Measurements from ENCODE around the gene AIDA. TPM values are rescaled to one million over a fixed set of nuclear protein-coding genes. Genes with fewer than 3 reads are reported as not detected.
"Not testable (repeated sequence)": the region's sequence is repeated elsewhere in the genome, so short reads cannot be mapped to it uniquely, and the experiment has no call there.

The AIDA gene
- total RNA-seq, 2 donors from 2014 or later = 129 to 136 TPM

GRCh38 chr1:222691016-222691415, 21.3 kb downstream of the AIDA start:
- H3K9me3 Mint-ChIP-seq = no peaks in the 10 kb centered on the region
- no peak for DNase-seq
- 100% methylated on average over 1 of the region's 1 CpG for WGBS, 2 experiments (ENCODE audit: insufficient coverage in 1 of 2, insufficient read length in 1 of 2)
- no peaks in the 10 kb centered on the region for H3K27me3 Mint-ChIP-seq (ENCODE audit: insufficient read depth)
- Histone ChIP-seq H3K9me3 (ENCODE audit: control insufficient read depth, low read length) (no peaks in the 10 kb centered on the region), H3K9ac (ENCODE audit: extremely low read depth, low read length, poor library complexity, severe bottlenecking) (no peak overlapping the region), H3K27me3 (ENCODE audit: control insufficient read depth, insufficient read depth, low read length, poor library complexity, severe bottlenecking) (no peaks in the 10 kb centered on the region), H3K36me3 (ENCODE audit: control insufficient read depth, insufficient read depth, low read length) (peaks cover 52% of the 10 kb centered on the region), H3K27ac (ENCODE audit: low read depth, low read length) (no peak overlapping the region), H3K4me3 (ENCODE audit: low read length) (no peak overlapping the region), H3K4me1 (ENCODE audit: control insufficient read depth, insufficient read depth, low read length) (no peaks in the 10 kb centered on the region)
- H3K27ac Mint-ChIP-seq = no peak overlapping the region
- peaks cover 24% of the 10 kb centered on the region for H3K36me3 Mint-ChIP-seq (ENCODE audit: low read depth)
- H3K4me1 Mint-ChIP-seq = peaks cover 2% of the 10 kb centered on the region
- no peak overlapping the region for H3K4me3 Mint-ChIP-seq
- no peak for TF ChIP-seq CTCF (conservative IDR thresholded peaks at IDR 0.05)

GRCh38 chr1:222680080-222680479, 32.2 kb downstream of the AIDA start:
- TF ChIP-seq CTCF (conservative IDR thresholded peaks at IDR 0.05) = no peak
- Histone ChIP-seq H3K36me3 (ENCODE audit: control insufficient read depth, insufficient read depth, low read length) (peaks cover 77% of the 10 kb centered on the region), H3K27ac (ENCODE audit: low read depth, low read length) (no peak overlapping the region), H3K9ac (ENCODE audit: extremely low read depth, low read length, poor library complexity, severe bottlenecking) (no peak overlapping the region), H3K27me3 (ENCODE audit: control insufficient read depth, insufficient read depth, low read length, poor library complexity, severe bottlenecking) (no peaks in the 10 kb centered on the region), H3K4me1 (ENCODE audit: control insufficient read depth, insufficient read depth, low read length) (no peaks in the 10 kb centered on the region), H3K9me3 (ENCODE audit: control insufficient read depth, low read length) (no peaks in the 10 kb centered on the region), H3K4me3 (ENCODE audit: low read length) (no peak overlapping the region)
- H3K36me3 Mint-ChIP-seq (ENCODE audit: low read depth) = peaks cover 38% of the 10 kb centered on the region
- no peak for DNase-seq
- WGBS, 2 experiments (ENCODE audit: insufficient coverage in 1 of 2, insufficient read length in 1 of 2) = 100% methylated on average over 1 of the region's 1 CpG
- H3K4me1 Mint-ChIP-seq = no peaks in the 10 kb centered on the region
- no peak overlapping the region for H3K27ac Mint-ChIP-seq
- H3K9me3 Mint-ChIP-seq = no peaks in the 10 kb centered on the region
- H3K27me3 Mint-ChIP-seq (ENCODE audit: insufficient read depth) = no peaks in the 10 kb centered on the region
- H3K4me3 Mint-ChIP-seq = no peak overlapping the region

GRCh38 chr1:222670110-222670509, 42.2 kb downstream of the AIDA start:
- Histone ChIP-seq H3K27ac (ENCODE audit: low read depth, low read length) (no peak overlapping the region), H3K9ac (ENCODE audit: extremely low read depth, low read length, poor library complexity, severe bottlenecking) (no peak overlapping the region), H3K4me1 (ENCODE audit: control insufficient read depth, insufficient read depth, low read length) (no peaks in the 10 kb centered on the region), H3K9me3 (ENCODE audit: control insufficient read depth, low read length) (no peaks in the 10 kb centered on the region), H3K4me3 (ENCODE audit: low read length) (no peak overlapping the region), H3K27me3 (ENCODE audit: control insufficient read depth, insufficient read depth, low read length, poor library complexity, severe bottlenecking) (no peaks in the 10 kb centered on the region), H3K36me3 (ENCODE audit: control insufficient read depth, insufficient read depth, low read length) (peaks cover 73% of the 10 kb centered on the region)
- Mint-ChIP-seq H3K9me3 (no peaks in the 10 kb centered on the region), H3K4me3 (no peak overlapping the region), H3K4me1 (peaks cover 4% of the 10 kb centered on the region), H3K27me3 (ENCODE audit: insufficient read depth) (no peaks in the 10 kb centered on the region), H3K27ac (no peak overlapping the region), H3K36me3 (ENCODE audit: low read depth) (peaks cover 58% of the 10 kb centered on the region)
- WGBS, 2 experiments (ENCODE audit: insufficient coverage in 1 of 2, insufficient read length in 1 of 2) = 100% methylated on average over 1 of the region's 1 CpG
- no peak for TF ChIP-seq CTCF (conservative IDR thresholded peaks at IDR 0.05)
- DNase-seq = no peak

- H3K36me3 Mint-ChIP-seq (ENCODE audit: low read depth) = peaks cover 56% of the 10 kb centered on the region
- not testable (repeated sequence) for H3K27ac Mint-ChIP-seq; H3K27me3 Mint-ChIP-seq (ENCODE audit: insufficient read depth); H3K9me3 Mint-ChIP-seq; H3K9me3 ChIP-seq (ENCODE audit: control insufficient read depth, low read length); H3K27ac ChIP-seq (ENCODE audit: low read depth, low read length); DNase-seq; H3K9ac ChIP-seq (ENCODE audit: extremely low read depth, low read length, poor library complexity, severe bottlenecking); H3K27me3 ChIP-seq (ENCODE audit: control insufficient read depth, insufficient read depth, low read length, poor library complexity, severe bottlenecking); H3K4me3 ChIP-seq (ENCODE audit: low read length); H3K4me1 Mint-ChIP-seq; H3K4me1 ChIP-seq (ENCODE audit: control insufficient read depth, insufficient read depth, low read length); H3K4me3 Mint-ChIP-seq
- peaks cover 73% of the 10 kb centered on the region for H3K36me3 ChIP-seq (ENCODE audit: control insufficient read depth, insufficient read depth, low read length)
- no CpG with 5 or more reads among the region's 2 CpGs for WGBS, 2 experiments (ENCODE audit: insufficient coverage in 1 of 2, insufficient read length in 1 of 2)
Observed at GRCh38 chr1:222669107-222669506, 43.2 kb downstream of the AIDA start.

GRCh38 chr1:222668184-222668583, 44.1 kb downstream of the AIDA start:
- H3K4me3 Mint-ChIP-seq; H3K9me3 Mint-ChIP-seq; H3K4me1 Mint-ChIP-seq; H3K9me3 ChIP-seq (ENCODE audit: control insufficient read depth, low read length); H3K4me3 ChIP-seq (ENCODE audit: low read length); H3K9ac ChIP-seq (ENCODE audit: extremely low read depth, low read length, poor library complexity, severe bottlenecking); H3K4me1 ChIP-seq (ENCODE audit: control insufficient read depth, insufficient read depth, low read length); H3K27ac Mint-ChIP-seq; H3K27me3 ChIP-seq (ENCODE audit: control insufficient read depth, insufficient read depth, low read length, poor library complexity, severe bottlenecking); H3K27me3 Mint-ChIP-seq (ENCODE audit: insufficient read depth); H3K27ac ChIP-seq (ENCODE audit: low read depth, low read length); DNase-seq: not testable (repeated sequence)
- peaks cover 59% of the 10 kb centered on the region for H3K36me3 Mint-ChIP-seq (ENCODE audit: low read depth)
- peaks cover 79% of the 10 kb centered on the region for H3K36me3 ChIP-seq (ENCODE audit: control insufficient read depth, insufficient read depth, low read length)
- whole genome bisulfite sequencing, 2 experiments (ENCODE audit: insufficient coverage in 1 of 2, insufficient read length in 1 of 2) = no CpG with 5 or more reads among the region's 4 CpGs

Data from endodermal cell (in vitro differentiated cells).